NCI-H2196 (cell line): ENCODE data around the gene TFCP2L1.

Experiments
- DNase-seq: peaks from one replicate; lab custom pipeline; 2025; ENCODE audit not compliant: unreplicated experiment; lab: John Stamatoyannopoulos, UW

The TFCP2L1 gene

DNA sequence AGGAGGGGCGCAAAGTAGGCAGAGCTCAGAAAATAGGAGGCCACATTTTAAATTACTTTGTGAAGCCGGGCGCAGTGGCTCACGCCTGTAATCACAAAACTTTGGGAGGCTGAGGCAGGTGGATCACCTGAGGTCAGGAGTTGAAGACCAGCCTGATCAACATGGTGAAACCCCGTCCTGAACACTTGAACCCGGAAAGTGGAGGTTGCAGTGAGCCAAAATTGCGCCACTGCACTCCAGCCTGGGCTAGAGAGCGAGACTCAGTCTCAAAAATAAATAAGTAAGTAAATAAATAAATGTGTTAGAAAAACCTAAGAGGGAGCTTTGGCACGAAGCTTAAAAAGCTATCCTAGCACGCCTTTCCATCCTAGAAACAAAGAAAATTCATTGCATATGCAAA, 105.5 kb downstream of the TFCP2L1 start:
- DNase-seq: no peak

DNA sequence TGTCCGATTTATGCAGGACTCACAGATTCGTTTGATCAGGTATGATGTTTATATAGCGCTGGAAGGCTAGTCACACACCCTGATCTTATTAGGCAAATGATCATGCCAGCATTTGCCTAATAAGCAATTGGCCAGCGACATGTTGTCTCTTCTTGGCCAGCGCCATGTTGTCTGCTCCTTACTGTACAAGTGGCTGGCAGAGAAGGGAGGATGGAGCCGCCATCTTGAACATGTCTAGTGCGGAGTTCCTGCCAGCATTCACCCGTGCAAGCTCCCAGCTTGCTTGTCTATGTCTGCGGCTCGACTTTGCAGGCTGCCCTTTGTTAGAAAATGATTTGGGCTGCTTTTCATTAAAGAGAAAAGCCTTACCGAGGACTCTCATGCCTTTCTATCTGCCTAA, 106.3 kb downstream of the TFCP2L1 start:
- DNase-seq: no peak

DNA sequence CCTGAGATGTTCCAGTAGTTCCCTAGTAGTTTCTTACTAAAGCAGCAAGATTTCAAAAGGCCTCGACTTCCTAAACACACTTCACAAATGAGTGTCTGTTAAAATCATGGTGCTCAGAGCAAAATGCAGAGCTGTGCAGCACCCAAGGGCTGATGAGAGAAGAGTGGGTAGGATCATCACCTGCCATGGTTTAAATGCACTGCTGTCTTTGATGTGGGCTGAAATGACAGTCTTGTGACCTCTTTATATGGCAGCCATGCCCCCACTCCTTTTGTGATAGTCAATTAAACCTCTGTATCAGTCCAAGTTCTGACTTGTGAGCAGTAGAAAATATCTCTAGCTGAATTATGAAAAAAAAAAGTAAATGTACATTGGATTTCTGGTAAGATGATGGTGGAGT, 107.1 kb downstream of the TFCP2L1 start:
- DNase-seq: no peak

DNA sequence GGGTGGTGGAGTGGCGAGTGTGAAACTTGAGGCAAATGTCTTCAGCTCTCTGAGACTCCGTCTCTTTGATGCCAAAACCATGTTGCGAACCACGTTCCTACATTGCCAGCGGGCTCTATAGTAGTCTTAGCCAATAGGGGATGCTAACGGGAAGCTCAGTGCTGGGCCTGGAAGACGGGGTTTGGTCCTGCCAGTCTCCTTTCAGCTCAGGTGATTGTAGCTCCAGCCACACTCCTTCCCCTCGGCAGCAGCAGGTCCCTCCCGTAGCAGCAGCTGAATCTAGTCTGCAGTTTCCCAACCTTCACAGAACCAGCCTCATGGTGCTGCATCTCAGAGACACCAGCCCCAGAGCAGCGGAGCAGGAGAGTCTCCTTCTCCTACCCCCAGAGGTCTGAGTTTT, 109.7 kb downstream of the TFCP2L1 start:
- no peak for DNase-seq

DNA sequence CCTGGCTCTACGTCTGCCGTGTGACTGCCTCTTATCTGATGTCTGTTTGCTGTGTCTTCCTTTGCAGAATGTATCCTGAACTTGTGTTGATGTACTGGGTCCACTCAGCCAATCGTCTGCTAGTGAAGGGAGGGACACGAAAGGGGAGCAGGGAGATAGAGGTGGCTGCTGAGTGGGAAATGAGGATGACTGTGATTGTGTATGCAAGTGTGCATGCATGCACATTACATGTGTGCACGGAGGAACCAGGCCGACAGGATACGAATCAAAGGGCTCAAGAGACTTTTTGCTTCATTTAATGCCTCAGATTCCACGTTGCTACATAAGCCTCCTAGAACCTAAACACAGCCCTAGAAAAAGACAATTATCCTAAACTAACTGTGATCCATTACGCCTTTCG, 111.2 kb downstream of the TFCP2L1 start:
- DNase-seq: no peak

DNA sequence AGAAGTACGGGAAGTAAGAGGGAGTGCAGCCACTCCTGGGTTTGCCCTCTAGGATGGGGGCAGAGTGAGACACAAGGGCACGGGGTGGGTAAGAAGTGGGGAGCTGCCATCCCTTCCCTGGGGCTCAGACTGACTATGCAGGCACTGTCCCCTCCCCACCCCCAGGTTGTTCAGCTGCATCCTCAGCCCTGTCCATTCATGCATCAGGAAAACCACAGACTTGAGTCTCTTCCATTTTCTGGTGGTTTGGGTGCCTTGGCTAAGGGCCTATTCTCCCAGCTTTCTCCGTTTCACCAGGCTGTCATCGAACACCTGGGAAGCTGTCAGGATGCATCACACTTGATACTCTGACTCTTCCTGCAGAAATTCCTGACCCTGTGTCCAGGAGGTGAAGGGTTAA, 111.9 kb downstream of the TFCP2L1 start:
- DNase-seq: no peak

DNA sequence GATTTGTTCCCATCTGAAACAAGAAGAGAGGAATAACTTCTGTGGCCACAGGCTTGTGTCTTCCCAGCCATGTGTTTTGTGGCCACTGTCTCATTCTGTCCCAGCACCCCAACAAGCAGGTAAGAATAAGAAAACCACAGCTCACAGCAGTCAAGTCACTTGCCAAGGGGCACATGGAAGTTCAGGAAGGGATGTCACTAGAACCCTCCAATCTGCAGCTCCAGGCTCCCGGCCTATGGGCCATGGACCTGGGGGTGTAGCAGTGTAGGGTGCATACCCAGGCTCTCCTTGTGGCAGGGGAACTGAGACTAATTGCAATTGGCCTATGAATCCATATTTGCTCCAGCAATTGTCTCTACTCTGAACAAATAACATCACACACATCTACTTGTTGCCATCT, 112.5 kb downstream of the TFCP2L1 start:
- no peak for DNase-seq

DNA sequence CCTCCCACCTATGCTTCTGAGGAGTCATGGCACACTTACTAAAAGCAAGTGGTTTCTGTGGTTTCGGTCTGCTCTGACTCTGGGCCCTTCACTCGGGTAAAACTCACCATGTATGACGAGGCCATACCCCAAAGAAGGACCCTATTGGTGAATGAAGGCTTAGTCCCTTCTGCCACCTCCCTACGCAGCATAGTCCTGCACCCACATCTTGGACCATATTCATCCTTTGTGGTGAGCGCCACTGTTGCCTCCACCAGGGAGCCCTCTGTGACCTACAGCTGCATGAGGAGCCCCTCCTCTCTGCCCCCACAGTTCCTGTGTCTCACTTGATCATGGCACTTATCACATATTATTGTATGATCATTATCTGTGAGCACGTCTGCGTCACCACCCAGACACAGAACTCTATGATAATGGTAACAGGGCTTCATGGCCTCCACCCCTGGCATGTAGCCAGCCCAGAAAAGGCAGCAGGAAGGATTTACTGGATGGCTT, 113.3 kb downstream of the TFCP2L1 start:
- DNase-seq: no peak

DNA sequence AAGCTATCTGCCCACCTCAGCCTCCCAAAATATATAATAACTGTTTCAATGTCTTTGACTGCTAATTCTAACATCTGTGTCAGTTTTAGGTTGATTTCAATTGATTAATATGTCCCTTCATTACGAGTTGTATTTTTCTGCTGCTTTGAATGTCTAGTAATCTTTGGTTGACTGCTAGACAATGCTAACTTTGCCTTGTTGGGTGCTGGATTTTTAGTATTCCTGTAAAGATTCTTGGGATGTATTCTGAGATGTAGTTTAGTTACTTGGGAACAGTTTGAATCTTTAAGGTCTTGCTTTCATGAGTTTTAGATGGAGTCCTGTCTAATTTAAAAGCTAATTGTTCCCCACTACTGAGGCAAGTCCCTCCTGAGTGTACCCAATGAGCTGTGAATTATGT, 114.4 kb downstream of the TFCP2L1 start:
- DNase-seq: no peak

DNA sequence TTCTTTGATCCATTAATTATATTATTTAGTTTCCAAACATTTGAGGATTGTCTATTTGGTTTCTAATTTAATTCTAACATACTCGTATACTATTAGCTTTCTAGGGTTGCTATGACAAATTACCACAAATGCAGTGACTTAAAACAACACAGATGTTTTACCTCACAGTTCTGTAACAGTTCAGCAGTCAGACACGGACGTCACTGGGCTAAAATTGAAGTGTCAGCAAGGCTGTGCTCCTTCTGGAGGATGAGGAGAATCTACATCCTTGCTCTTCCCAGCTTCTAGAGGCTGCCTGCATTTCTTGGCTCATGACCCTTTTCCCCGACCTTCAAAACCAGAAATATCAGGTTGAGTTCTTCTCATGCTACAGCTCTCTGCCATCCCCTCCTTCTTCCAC, 117.6 kb downstream of the TFCP2L1 start:
- no peak for DNase-seq
